ENCODE measurements around the gene APOL4. TPM values are rescaled to one million over a fixed set of nuclear protein-coding genes. Genes with fewer than 3 reads are reported as not detected.

Gene APOL4
- total and polyA plus RNA-seq, 8 donors: 0.28 to 4.1 (median 1.5) TPM

- Histone ChIP-seq H3K36me3 (no peaks in the 10 kb centered on the region), H3K27me3 (no peaks in the 10 kb centered on the region), H3K9me3 (no peaks in the 10 kb centered on the region), H3K4me1 (peaks cover 8 to 20% (median 13%) of the 10 kb centered on the region in 3 donors), H3K27ac (peak overlapping the region in 3 of 4 donors; percentile 33 to 75 (median 68)), H3K4me3 (peak overlapping the region in 1 of 4 donors; percentile 25)
- WGBS, 2 donors: 71 to 74% methylated on average over 15 of the region's 15 CpGs
- ATAC-seq: peak in 3 of 4 donors; percentile 41 to 76 (median 56)
- no peak for FAIRE-seq
- DNase-seq: peak in 4 of 6 donors; percentile 25 to 58 (median 40)
- TF ChIP-seq, protein P1, sequence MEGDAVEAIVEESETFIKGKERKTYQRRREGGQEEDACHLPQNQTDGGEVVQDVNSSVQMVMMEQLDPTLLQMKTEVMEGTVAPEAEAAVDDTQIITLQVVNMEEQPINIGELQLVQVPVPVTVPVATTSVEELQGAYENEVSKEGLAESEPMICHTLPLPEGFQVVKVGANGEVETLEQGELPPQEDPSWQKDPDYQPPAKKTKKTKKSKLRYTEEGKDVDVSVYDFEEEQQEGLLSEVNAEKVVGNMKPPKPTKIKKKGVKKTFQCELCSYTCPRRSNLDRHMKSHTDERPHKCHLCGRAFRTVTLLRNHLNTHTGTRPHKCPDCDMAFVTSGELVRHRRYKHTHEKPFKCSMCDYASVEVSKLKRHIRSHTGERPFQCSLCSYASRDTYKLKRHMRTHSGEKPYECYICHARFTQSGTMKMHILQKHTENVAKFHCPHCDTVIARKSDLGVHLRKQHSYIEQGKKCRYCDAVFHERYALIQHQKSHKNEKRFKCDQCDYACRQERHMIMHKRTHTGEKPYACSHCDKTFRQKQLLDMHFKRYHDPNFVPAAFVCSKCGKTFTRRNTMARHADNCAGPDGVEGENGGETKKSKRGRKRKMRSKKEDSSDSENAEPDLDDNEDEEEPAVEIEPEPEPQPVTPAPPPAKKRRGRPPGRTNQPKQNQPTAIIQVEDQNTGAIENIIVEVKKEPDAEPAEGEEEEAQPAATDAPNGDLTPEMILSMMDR (IDR thresholded peaks at IDR 0.05): no peak
- intact Hi-C loops (cut with DNase I): no loop called here
These were observed 44.8 kb downstream of the APOL4 start for GRCh38 chr22:36156515-36157419.

- no peaks in the 10 kb centered on the region for H3K36me3 ChIP-seq
- intact Hi-C loops (cut with DNase I): no loop called here
- FAIRE-seq (no peak), DNase-seq (no peak), ATAC-seq (no peak)
- peak overlapping the region in 1 of 4 donors; percentile 25 for H3K4me3 ChIP-seq
- no peaks in the 10 kb centered on the region for H3K27me3 ChIP-seq
- no peaks in the 10 kb centered on the region for H3K9me3 ChIP-seq
- H3K27ac ChIP-seq: peak overlapping the region in 3 of 4 donors; percentile 33 to 75 (median 68)
- WGBS, 2 donors: 78% methylated on average over 8 of the region's 8 CpGs
- H3K4me1 ChIP-seq: peaks cover 8 to 20% (median 13%) of the 10 kb centered on the region in 3 donors
- TF ChIP-seq, protein P1 (IDR thresholded peaks at IDR 0.05): no peak
These were observed 45.5 kb downstream of the APOL4 start for GRCh38 chr22:36156119-36156514.

- Histone ChIP-seq H3K27ac (peak overlapping the region in 3 of 4 donors; percentile 33 to 75 (median 38)), H3K9me3 (no peaks in the 10 kb centered on the region), H3K36me3 (no peaks in the 10 kb centered on the region), H3K27me3 (no peaks in the 10 kb centered on the region), H3K4me3 (no peak overlapping the region), H3K4me1 (peaks cover 8 to 20% (median 13%) of the 10 kb centered on the region in 3 donors)
- ATAC-seq: peak in 3 of 4 donors; percentile 26 to 41 (median 37)
- WGBS, 2 donors: 77 to 82% methylated on average over 7 of the region's 7 CpGs
- no peak for FAIRE-seq
- DNase-seq: no peak
- intact Hi-C loops (cut with DNase I): no loop called here
- TF ChIP-seq, protein P1 (IDR thresholded peaks at IDR 0.05): no peak
These were observed 45.9 kb downstream of the APOL4 start for GRCh38 chr22:36155702-36156101.

- H3K36me3 ChIP-seq: no peaks in the 10 kb centered on the region
- peak overlapping the region in 1 of 4 donors; percentile 28 for H3K27ac ChIP-seq
- DNase-seq (no peak), FAIRE-seq (no peak), ATAC-seq (no peak)
- 84 to 90% methylated on average over 3 of the region's 3 CpGs for WGBS, 2 donors
- TF ChIP-seq, protein P1 (IDR thresholded peaks at IDR 0.05): no peak
- H3K4me1 ChIP-seq: peaks cover 8 to 20% (median 13%) of the 10 kb centered on the region in 3 donors
- no peak overlapping the region for H3K4me3 ChIP-seq
- H3K9me3 ChIP-seq: no peaks in the 10 kb centered on the region
- intact Hi-C loops (cut with DNase I): no loop called here
- H3K27me3 ChIP-seq: no peaks in the 10 kb centered on the region
These were observed 47.1 kb downstream of the APOL4 start for GRCh38 chr22:36154423-36154945.

Data from pancreas (tissue), 10 donors.